Right ventricle myocardium inferior (tissue), 1 donor: ENCODE measurements around the gene IQCM. TPM values are rescaled to one million over a fixed set of nuclear protein-coding genes. Genes with fewer than 3 reads are reported as not detected.

Experiments used
- ATAC-seq: fragments of 200-7000 bp; cut with Tn5 transposase; one replicate; pipeline ENCODE4 v1.9.1; 2020; ENCODE audit warnings: mild to moderate bottlenecking, moderate library complexity
- DNase-seq: peaks from one replicate; pipeline ENCODE4 v3.0.0; 2021; ENCODE audit errors: missing footprints
- intact Hi-C: fragments of 100-400 bp; cut with DNase I; formaldehyde crosslinking; loops from one replicate; pipeline ENCODE4 v1.11.0; 2022
- total RNA-seq: library from RNA; stranded (reverse); fragmentation: NEBNext Ultra II Directional; extraction: Animal tissue kit (Norgen Biotek cat#: 25700); gene quantifications from one replicate; pipeline ENCODE4 v1.2.1, GENCODE V29; 2021
- donor health status: DM: no; HTN: yes; CAD: no; lungs with severe emphysema.

The IQCM gene
- total RNA-seq, 1 donor from 2014 or later: not detected

DNA sequence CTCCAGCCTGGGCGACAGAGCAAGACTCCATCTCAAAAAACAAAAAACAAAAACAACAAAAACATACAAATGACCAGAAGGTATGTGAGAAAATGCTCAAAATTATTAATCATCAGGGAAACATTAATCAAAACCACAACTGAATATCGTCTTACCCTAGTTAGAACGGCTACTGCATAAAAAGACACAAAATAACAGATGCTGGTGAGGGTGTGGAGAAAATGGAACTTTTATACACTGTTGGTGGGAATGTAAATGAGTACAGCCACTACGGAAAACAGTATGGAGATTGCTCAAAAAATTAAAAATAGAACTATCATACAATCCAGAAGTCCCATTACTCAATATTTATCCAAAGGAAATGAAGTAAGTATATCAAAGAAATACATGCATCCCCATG lies 27.3 kb downstream of the IQCM start:
- intact Hi-C loops: no loop called here
- ATAC-seq (no peak), DNase-seq (no peak)

DNA sequence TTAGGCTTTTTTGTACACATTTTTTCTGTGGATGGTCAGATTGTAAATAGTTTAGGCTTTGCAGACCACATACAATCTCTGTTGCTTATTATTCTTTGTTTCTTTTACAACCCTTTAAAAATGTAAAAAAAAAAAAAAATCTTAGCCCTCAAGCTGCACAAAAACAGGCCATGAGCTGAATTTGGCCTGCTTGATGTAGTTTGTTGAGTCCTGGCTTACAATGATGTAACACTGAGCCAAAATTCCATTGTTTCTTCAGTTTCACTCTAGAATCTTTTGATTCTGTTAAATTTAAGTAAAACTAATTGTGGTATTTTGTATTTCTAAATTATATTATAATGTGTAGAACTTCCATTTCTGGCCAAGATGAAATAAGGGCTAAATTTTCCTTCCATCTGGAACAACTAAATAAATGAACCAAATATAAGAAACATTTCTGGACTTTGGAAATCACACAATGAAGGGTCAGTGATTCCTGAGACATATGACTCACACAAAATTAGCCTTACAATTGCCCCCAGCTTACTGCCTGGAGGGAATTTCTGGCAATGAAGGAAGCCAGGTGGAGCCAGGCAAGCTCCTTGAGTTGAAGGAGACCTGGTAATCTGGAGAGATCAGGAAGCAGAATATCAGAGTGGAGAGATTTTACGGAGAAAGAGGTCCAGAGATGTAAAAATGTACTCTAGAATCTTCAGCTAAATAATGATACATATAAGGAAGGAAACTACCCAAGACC lies 29.8 kb downstream of the IQCM start:
- ATAC-seq (no peak), DNase-seq (no peak)
- intact Hi-C loops: no loop called here

DNA sequence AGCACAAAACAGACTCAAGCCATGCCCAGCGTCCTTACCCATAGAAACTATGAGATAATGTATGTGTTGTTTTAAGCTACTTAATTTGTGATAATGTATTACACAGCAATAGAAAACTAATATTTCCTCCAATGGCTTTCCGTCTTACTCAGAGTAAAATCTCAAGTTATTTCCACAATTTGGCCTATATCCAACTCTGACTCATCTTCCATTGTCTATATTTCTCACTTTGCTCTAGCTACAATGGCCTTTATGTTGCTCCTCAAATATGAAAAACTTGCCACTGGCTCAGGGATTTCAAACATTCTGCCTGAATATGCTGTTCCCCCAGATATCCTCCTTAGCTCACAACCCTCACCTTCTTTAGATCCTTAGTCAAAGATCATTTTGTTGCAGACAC lies 31.6 kb downstream of the IQCM start:
- DNase-seq: no peak
- intact Hi-C loops: no loop called here
- no peak for ATAC-seq

DNA sequence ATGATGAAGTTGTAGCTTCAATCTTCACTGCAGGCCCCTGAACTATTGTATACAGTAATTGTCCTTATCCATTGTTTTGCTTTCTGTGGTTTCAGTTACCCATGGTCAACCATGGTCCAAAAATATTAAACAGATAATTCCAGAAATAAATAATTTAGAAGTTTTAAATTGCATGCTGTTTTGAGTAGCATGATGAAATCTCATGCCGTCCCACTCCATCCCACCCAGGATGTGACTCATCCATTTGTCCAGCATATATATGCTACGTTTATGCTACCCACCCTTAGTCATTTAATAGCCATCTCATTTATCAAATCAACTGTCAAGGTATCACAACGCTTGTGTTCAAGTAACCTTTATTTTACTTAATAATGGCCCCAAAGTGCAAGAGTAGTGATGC lies 34.5 kb downstream of the IQCM start:
- ATAC-seq (no peak), DNase-seq (no peak)
- intact Hi-C loops: no loop called here

DNA sequence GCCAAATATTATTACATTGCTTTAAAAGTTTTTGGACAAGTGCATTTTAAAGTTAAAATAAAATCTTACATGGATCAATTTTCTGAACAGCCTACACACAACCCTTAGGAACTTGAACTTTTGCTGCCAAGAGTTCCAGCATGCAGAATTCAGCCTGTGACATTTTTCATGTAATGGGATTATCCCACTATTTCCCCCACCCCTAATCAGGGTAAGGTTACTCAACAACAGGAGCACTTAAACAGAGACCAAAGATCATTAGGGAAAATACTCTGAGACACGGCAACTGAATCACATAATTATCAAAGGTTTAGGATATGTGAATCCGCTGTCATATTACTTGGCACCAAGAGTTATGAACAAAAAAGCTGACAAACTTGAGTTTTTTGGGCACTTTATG lies 47.2 kb downstream of the IQCM start:
- DNase-seq: no peak
- intact Hi-C loops: no loop called here
- no peak for ATAC-seq

DNA sequence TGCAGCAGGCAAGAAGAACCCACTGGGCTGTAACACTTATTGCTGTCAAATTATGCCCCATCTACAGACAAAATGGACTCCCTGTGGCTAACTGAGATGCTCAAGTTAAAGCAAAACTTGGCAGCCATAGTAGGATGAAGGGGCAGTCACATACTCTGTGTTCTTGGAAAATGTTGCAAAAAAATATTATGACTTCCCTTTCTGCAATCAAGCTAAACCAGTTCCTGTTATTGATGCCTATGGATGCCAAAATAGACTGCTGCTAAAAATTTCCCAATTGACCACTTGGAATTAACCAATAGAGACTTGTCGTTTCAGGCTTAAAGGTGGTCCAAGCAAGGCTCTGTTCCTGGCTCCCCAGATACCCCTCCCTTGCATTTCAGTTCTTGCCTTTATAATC lies 49.5 kb downstream of the IQCM start:
- ATAC-seq (no peak), DNase-seq (no peak)
- intact Hi-C loops: no loop called here

DNA sequence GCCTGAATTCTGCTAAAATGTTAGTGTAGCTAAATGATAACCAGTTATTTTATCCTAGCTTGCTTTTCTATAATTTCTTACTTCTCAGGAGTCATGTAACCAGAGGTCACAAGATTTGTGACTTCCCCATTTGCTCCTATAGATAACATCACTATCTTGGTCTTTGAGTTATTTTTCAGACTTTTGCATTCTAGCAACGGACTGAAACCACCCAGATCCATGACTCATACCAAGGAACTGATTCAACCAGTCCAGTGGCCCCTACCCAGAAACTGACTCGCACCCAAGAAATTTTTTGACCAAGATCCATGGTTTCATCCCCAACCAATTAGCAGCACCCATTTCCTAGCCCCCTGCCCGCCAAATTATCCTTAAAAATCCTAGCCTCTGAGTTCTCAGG lies 50.0 kb downstream of the IQCM start:
- ATAC-seq (no peak), DNase-seq (no peak)
- intact Hi-C loops: no loop called here

DNA sequence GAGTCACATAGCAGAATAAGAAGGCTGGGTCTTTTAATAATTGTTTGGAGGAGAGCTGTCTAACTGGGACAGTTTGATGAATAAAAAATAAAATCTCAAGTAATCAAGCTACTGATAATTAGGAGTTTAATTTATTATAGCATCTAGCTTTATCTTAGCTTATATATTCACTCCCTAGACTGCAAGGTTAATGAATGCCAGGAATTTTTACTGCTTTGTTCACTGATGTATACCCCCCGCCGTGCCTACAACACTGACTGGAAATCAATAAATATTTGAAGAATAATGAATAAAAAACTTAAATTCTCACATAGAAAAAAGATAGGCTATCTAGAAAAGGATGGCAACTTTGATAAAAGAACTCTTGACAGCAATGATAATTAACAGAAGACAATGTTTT lies 59.7 kb downstream of the IQCM start:
- ATAC-seq: no peak
- intact Hi-C loops: no loop called here
- no peak for DNase-seq

DNA sequence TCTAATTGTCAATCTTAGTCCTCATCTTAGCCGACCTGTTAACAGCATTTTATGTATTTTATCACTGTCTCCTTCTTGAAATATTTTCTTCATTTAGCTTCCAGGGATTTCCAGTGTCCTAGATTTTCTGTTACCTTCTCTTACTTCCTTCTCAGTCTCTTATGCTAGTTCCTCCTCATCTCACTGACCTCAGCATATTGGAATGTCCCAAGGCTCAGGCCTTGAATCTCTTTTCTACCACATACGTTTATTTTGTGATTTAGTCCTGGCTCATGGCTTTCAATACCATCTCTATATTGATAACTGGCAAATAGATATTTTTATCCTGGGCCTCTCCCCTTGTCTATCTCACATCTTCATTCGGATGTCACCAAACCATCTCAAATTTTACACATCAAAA lies 61.1 kb downstream of the IQCM start:
- DNase-seq (no peak), ATAC-seq (no peak)
- intact Hi-C loops: no loop called here

DNA sequence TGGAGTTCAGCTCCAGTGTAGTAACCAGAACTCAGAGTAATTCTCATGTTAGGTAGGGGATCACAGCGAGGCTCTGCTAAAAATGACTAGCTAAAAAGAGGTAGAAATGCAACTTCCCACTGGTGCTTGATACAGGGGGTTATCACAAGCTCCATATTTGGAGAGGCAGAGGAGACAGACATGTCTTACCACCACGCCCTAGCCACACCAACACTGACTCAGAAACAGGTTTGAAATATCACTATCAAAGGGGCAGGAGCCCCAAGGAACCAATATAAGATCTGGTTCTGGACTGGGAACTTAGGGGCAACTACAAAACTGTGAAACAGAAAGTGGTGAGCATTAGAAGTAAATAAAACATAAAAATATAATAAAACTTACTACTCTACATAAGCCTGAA lies 62.9 kb downstream of the IQCM start:
- DNase-seq: no peak
- intact Hi-C loops: no loop called here
- no peak for ATAC-seq

DNA sequence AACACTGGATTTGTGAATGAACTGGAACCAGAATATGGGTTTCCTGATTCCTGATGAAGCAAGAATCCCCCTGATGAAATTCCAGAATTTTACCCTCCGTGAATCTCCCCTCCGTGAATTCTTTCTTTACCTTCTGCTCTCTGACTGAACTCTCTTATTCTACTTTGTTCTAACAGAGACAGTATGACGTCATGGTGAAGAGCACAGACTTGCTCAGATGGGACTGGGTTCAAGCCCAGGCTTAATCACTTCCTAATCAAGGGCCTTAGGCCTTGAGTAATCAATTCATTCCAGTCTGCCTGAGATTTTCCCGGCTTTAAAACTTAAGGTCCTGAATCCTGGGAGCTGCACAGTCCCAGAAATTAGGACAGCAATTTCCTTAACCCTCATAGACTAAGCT lies 64.5 kb downstream of the IQCM start:
- DNase-seq: no peak
- no peak for ATAC-seq
- intact Hi-C loops: no loop called here

DNA sequence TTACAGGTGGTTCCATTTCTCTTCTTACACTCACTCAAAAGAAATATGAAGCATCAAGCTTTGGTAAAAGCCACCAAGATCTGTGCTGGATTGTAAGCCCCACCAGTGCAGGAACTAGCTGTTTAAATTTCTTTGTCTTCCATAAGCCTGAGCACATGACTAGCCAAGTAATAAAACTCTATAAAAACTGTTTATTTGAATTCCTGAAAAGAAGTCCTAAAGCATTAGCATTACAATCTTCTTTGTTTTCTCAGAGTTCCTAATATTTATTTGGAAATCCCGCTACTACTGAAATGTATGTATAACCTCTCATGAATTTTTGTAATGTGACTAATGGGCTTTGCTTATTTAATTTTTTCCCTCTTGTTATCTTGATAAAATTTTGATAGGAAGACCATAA lies 65.9 kb downstream of the IQCM start:
- ATAC-seq: no peak
- intact Hi-C loops: no loop called here
- DNase-seq: no peak

DNA sequence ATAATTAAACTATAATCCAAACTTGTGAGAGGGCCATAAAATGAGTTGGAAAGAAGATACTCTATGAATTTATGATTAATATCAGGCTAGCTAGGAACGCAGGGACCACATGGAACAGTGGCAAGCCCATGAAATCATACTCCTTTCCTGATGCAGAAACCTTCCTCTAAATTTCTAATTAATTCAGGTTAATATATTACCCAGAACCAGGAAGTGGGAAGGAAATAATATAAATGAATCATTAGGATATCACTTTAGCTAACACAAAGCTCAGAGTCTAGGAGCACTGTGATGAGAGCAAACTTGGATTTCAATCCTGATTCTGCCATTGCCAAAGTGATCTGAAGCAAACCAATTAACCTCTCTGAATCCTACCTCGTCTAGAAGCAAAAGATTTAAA lies 68.0 kb downstream of the IQCM start:
- intact Hi-C loops: no loop called here
- no peak for ATAC-seq
- no peak for DNase-seq

DNA sequence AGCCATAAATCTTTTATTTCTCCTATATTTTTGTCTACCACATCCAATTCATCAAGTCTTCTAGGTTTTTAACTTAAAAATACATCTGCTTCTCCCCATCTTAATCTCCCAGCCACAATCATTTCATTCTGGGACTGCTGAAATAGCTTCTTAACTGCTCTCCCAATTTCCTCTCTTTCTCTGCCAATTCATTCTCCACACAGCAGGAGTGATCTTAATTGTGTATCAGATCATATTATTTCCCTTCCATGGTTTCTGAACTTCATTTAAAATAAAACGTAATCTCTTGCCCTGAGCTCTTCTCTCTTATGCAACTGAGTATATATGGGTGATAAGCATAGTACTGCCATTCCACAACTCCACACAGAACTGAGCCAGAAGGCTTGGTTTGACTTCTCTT lies 69.4 kb downstream of the IQCM start:
- no peak for ATAC-seq
- intact Hi-C loops: no loop called here

DNA sequence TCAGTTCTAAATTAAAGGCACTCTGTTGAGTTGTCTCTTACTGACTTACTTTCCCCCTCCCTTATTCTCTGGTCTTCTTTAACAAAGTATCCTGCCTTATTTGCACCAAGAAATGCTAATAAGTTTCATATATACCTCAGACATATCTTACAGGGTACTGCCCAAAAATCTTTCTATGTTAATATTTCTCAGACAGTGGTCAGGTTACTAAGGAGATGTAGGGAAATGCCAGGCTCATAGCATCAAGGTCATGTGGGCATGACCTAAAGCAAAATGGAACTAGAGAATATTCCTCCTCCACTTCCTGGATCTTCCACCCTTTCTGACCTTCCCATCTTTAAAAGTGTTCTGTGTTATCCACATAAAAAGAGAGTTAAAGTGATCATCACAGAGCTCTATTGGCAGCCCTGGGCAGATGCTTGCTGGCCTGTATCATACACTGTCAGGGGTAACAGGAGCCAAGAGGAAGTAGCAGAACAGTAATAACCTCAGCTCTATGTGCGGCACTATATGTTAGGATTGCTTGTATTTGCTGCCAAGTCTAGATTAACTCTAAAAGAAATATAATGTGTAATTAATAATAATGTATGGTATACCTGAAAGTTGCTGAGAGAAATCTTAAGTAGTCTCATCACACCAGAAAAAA lies 74.3 kb downstream of the IQCM start:
- intact Hi-C loops: no loop called here
- no peak for DNase-seq
- no peak for ATAC-seq

More for the DNA sequence above, 69.4 kb downstream of the IQCM start:
- no peak for DNase-seq

DNA sequence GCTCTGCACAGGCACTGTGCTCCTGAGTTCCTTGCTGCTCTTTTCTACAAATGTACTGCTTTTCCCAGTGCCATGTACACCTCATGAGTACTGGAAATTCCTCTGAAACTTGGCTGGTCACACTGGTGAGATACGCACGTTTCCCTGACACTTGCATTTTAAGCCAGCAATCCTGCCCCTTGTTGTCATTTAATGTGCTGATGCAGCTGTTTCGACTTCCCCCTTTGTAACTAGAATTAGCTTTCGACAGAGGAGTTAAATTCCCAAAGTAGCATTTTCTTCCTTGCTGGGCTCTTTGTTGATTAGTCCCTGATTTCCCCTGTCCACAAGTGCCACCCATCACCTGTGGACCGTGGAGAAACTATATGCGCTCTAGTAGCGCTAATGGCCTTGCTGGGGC lies 77.5 kb downstream of the IQCM start:
- DNase-seq (no peak), ATAC-seq (no peak)
- intact Hi-C loops: no loop called here

DNA sequence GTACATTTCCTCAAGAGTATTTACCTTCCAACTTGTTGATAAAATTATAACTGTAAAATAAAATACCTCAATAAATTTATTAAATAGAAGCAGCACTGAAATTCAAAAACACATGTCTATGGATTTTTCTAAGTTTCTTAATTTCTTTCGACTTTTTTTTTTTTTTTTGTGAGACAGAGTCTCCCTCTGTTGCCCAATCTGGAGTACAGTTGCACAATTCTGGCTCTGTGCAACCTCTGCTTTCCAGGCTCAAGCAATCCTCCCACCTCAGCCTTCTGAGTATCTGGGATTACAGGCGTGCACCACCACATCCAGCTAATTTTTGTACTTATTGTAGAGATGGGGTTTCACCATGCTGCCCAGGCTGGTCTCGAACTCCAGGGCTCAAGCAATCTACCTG lies 79.8 kb downstream of the IQCM start:
- DNase-seq: no peak
- intact Hi-C loops: no loop called here
- no peak for ATAC-seq

DNA sequence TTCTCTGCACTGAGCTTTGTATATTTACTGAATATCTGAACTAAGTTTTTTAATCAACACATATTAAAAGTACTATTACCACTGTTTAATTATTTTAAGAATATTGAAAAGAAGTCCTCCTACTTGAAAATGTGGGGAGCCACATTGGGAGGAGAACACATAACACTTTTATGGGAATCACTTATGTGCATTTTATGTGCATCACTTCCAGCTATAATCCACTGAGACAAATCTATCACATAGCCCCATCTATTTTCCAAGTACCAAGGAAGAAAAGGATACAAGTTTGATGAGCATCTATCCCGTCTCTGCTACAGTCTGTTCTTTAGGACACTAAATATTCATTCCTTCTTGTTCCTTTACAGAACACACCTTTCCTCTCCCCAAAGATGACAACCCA lies 87.2 kb downstream of the IQCM start:
- intact Hi-C loops: no loop called here
- no peak for DNase-seq

DNA sequence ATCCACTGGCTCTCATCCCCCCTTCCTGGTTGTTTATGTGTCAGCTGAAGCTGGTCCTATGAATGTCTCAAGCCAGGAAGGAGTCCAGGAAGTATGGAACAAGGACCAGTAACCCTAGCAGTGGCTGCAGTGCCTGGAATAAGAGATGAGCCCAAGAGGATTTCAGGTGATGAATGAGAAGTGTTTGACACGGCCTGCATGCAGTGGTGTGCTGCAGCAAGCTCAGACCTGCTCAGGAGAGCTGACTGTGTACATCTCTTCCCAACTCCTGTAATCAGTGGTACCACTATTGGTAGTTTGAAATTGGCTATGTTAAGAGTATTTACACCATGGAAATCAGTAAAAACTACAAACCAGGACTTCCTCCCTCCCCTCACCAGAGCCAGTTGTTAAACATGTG lies 88.0 kb downstream of the IQCM start:
- no peak for DNase-seq
- intact Hi-C loops: no loop called here
- no peak for ATAC-seq

More for the DNA sequence above, 87.2 kb downstream of the IQCM start:
- ATAC-seq: no peak

DNA sequence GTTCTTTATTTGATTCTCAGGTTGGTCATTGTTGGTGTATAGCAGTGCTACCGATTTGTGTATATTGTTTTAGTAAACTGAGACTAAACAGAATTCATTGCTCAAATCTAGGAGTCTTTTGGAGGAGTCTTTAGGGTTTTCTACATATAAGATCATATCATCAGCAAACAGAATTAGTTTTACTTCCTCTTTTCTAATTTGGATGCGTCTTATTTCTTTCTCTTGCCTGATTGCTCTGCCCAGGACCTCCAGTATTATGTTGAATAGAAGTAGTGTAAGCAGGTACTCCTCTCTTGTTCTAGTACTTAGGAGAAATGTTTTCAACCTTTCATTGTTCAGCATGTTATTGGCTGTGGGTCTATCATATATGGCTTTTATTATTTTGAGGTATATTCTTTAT lies 92.6 kb downstream of the IQCM start:
- no peak for ATAC-seq
- DNase-seq: no peak
- intact Hi-C loops: no loop called here

DNA sequence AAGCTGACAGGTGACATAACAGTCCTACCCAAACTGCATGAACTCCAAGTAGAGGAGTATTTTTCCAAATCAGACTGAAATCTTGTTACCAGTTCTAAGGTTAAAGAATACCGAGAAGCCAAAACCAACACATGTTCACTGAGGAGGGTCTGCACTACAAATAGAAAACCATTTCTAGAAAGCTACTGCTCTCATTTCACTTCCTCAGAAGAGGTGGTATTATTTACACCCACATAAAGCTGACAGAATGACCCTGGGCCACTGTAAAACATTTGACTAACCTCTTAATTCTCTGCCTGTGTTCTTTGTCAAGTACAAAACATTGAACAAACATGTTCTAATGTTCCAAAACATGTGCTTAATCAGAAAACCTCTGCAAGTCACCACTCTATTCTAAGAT lies 95.8 kb downstream of the IQCM start:
- ATAC-seq (no peak), DNase-seq (no peak)
- intact Hi-C loops: no loop called here
